IMR-90 (cell line): Measurements from ENCODE around the gene SF3B2. TPM values are rescaled to one million over a fixed set of nuclear protein-coding genes. Genes with fewer than 3 reads are reported as not detected.

ENCODE experiments used
- ATAC-seq: fragments of 200-7000 bp; cut with Tn5 transposase; 2 replicates; pipeline ENCODE4 v1.9.1; 2020; ENCODE audit warnings: low read depth, mild to moderate bottlenecking, moderate library complexity
- BruUV-seq: library from RNA; stranded (reverse); fragments of 400-500 nt; replicated peaks from 2 replicates; lab custom pipeline; 2021; lab: Mats Ljungman, UMichigan
- CTCF ChIA-PET: fragments of 300-600 bp; formaldehyde crosslinking; extraction: SDS; loops from one replicate; lab custom pipeline; 2021; ENCODE audit warnings: antibody characterized with exemption; lab: Yijun Ruan, JAX
- POLR2A ChIA-PET: fragments of 300-600 bp; sonication (Branson Sonifier 250); formaldehyde crosslinking; loops from one replicate; lab custom pipeline; 2022; ENCODE audit warnings: antibody characterized with exemption; ENCODE audit not compliant: unreplicated experiment; lab: Charles Lee
- DNase-seq: peaks from one replicate; pipeline ENCODE4 v3.0.0; 2013
- H2AFZ ChIP-seq: replicated peaks from 2 replicates; pipeline ENCODE3; 2013; ENCODE audit warnings: low read length, mild to moderate bottlenecking; ENCODE audit not compliant: poor library complexity
- H2AK5ac ChIP-seq: 2 replicates; pipeline ENCODE4 v1.6.1; 2013; ENCODE audit warnings: low read depth, low read length, inconsistent platforms
- H2AK9ac ChIP-seq: replicated peaks from 2 replicates; pipeline ENCODE3; 2013; ENCODE audit warnings: mild to moderate bottlenecking, low read depth, low read length, moderate library complexity; ENCODE audit not compliant: poor library complexity
- H2BK120ac ChIP-seq: 2 replicates; pipeline ENCODE4 v1.6.1; 2013; ENCODE audit warnings: low read depth, low read length, inconsistent platforms
- H2BK15ac ChIP-seq: 3 replicates; pipeline ENCODE4 v1.6.1; 2013; ENCODE audit warnings: low read depth, low read length, inconsistent platforms
- H2BK20ac ChIP-seq: 2 replicates; pipeline ENCODE4 v1.6.1; 2013; ENCODE audit warnings: low read depth, mild to moderate bottlenecking, inconsistent platforms, low read length, moderate library complexity
- H2BK5ac ChIP-seq: 2 replicates; pipeline ENCODE4 v1.6.1; 2013; ENCODE audit warnings: mild to moderate bottlenecking, low read depth, low read length, inconsistent platforms; ENCODE audit not compliant: poor library complexity, severe bottlenecking
- H3K14ac ChIP-seq: replicated peaks from 2 replicates; pipeline ENCODE4 v1.6.1; 2013; ENCODE audit warnings: low read depth, low read length, inconsistent platforms
- H3K18ac ChIP-seq: 2 replicates; pipeline ENCODE4 v1.6.1; 2013; ENCODE audit warnings: low read depth, low read length, control low read depth
- H3K23ac ChIP-seq: 2 replicates; pipeline ENCODE4 v1.6.1; 2013; ENCODE audit warnings: low read depth, low read length, inconsistent platforms
- H3K27ac ChIP-seq: 2 replicates; pipeline ENCODE4 v1.5.1; 2013; ENCODE audit warnings: mild to moderate bottlenecking, control low read depth, low read length; ENCODE audit not compliant: insufficient read depth
- H3K27me3 ChIP-seq: 2 replicates; pipeline ENCODE4 v1.6.1; 2013; ENCODE audit warnings: low read length; ENCODE audit not compliant: control insufficient read depth, insufficient read depth
- H3K36me3 ChIP-seq: 2 replicates; pipeline ENCODE4 v1.6.1; 2013; ENCODE audit warnings: low read length, mixed read lengths; ENCODE audit not compliant: control insufficient read depth, insufficient read depth
- H3K4ac ChIP-seq: 2 replicates; pipeline ENCODE4 v1.6.1; 2013; ENCODE audit warnings: low read depth, low read length, inconsistent platforms
- H3K4me1 ChIP-seq: 2 replicates; pipeline ENCODE4 v1.6.1; 2013; ENCODE audit warnings: low read length, mixed read lengths; ENCODE audit not compliant: control insufficient read depth, insufficient read depth
- H3K4me2 ChIP-seq: 2 replicates; pipeline ENCODE4 v1.6.1; 2013; ENCODE audit warnings: low read depth, mild to moderate bottlenecking, control low read depth, low read length, moderate library complexity
- H3K4me3 ChIP-seq: 2 replicates; pipeline ENCODE4 v1.5.1; 2013; ENCODE audit warnings: low read depth, mild to moderate bottlenecking, control low read depth, low read length, moderate library complexity; ENCODE audit not compliant: insufficient read depth
- H3K56ac ChIP-seq: 2 replicates; pipeline ENCODE4 v1.6.1; 2013; ENCODE audit warnings: low read length, inconsistent platforms; ENCODE audit not compliant: insufficient read depth; ENCODE audit errors: extremely low read depth
- H3K79me1 ChIP-seq, 2 experiments: 2 replicates each; pipeline ENCODE4 v1.6.1; 2013; ENCODE audit warnings: low read length in 2 of 2, inconsistent platforms in 1 of 2, low read depth in 1 of 2
- H3K9ac ChIP-seq: 2 replicates; pipeline ENCODE4 v1.6.1; 2013; ENCODE audit warnings: low read depth, low read length, control low read depth
- H3K9me1 ChIP-seq: 2 replicates; pipeline ENCODE4 v1.6.1; 2013; ENCODE audit warnings: low read length, inconsistent platforms; ENCODE audit not compliant: insufficient read depth
- H3K9me3 ChIP-seq: 2 replicates; pipeline ENCODE4 v1.6.1; 2013; ENCODE audit warnings: low read length; ENCODE audit not compliant: control insufficient read depth, insufficient read depth
- H4K20me1 ChIP-seq: 2 replicates; pipeline ENCODE4 v1.6.1; 2013; ENCODE audit warnings: low read length, inconsistent platforms; ENCODE audit not compliant: insufficient read depth
- H4K5ac ChIP-seq: 2 replicates; pipeline ENCODE4 v1.6.1; 2013; ENCODE audit warnings: mild to moderate bottlenecking, low read depth, low read length, control low read depth
- H4K8ac ChIP-seq, 2 experiments: 2 replicates each; pipeline ENCODE4 v1.6.1; 2013; ENCODE audit warnings: low read depth in 2 of 2, low read length in 2 of 2, control low read depth in 1 of 2, inconsistent platforms in 1 of 2
- H4K91ac ChIP-seq: 2 replicates; pipeline ENCODE4 v1.6.1; 2013; ENCODE audit warnings: low read depth, low read length, inconsistent platforms; ENCODE audit not compliant: insufficient read depth
- CEBPB ChIP-seq: IDR thresholded peaks from 2 replicates; pipeline ENCODE4 v1.6.1; 2012; ENCODE audit warnings: low read depth, low read length, improper control_type of control experiment
- CHD1 ChIP-seq: IDR thresholded peaks from 2 replicates; pipeline ENCODE4 v1.6.1; 2012; ENCODE audit warnings: low read depth, low read length, improper control_type of control experiment
- CTCF ChIP-seq: conservative IDR thresholded peaks from 2 replicates; pipeline ENCODE4 v1.5.1; 2012; ENCODE audit warnings: mild to moderate bottlenecking, low read depth, low read length, improper control_type of control experiment
- MAZ ChIP-seq: IDR thresholded peaks from 2 replicates; pipeline ENCODE4 v1.6.1; 2012; ENCODE audit warnings: low read depth, mild to moderate bottlenecking, low read length, improper control_type of control experiment, moderate library complexity, borderline replicate concordance
- MXI1 ChIP-seq: IDR thresholded peaks from 2 replicates; pipeline ENCODE4 v1.6.1; 2012; ENCODE audit warnings: low read depth, mild to moderate bottlenecking, low read length, moderate library complexity, borderline replicate concordance
- POLR2A ChIP-seq: IDR thresholded peaks from 2 replicates; pipeline ENCODE4 v1.6.1; 2012; ENCODE audit warnings: mild to moderate bottlenecking, low read depth, low read length
- SMC3 ChIP-seq: fragments of 150-350 bp; IDR thresholded peaks from 2 replicates; pipeline ENCODE4 v1.6.1; 2016; ENCODE audit warnings: low read depth, mild to moderate bottlenecking, antibody characterized with exemption, low read length, moderate library complexity
- WGBS, 2 experiments: methylation state at CpG; one replicate each; pipeline versions ENCODE4 v1.1.5 to v1.1.7; 2013; ENCODE audit warnings: missing lambda C conversion rate in 2 of 2; ENCODE audit not compliant: insufficient read length in 1 of 2; ENCODE audit errors: extremely low coverage in 2 of 2; 5-methylcytosine and 5-hydroxymethylcytosine counted together
- dilution Hi-C: fragments of 300-500 bp; cut with HindIII; formaldehyde crosslinking; loops from one replicate; pipeline ENCODE4 v1.14.3; 2018; ENCODE audit warnings: low sequenced_read_pairs; ENCODE audit not compliant: unreplicated experiment
- in situ Hi-C: fragments of 300-500 bp; cut with MboI; formaldehyde crosslinking; loops from 3 replicates; pipeline ENCODE4 v1.14.3; 2019; ENCODE audit warnings: low sequenced_read_pairs, inconsistent platforms, mixed read lengths
- intact Hi-C: fragments of 100-400 bp; cut with micrococcal nuclease; formaldehyde crosslinking; loops from 2 replicates; pipeline ENCODE4 v1.10.0; 2022
- polyA plus RNA-seq, 3 experiments: library from polyadenylated mRNA; depleted of rRNA; stranded (reverse); fragments of >200 nt; gene quantifications; 2 replicates each; pipeline ENCODE4 v1.2.3, GENCODE V29; 2012; ENCODE audit warnings: low replicate concordance in 1 of 3
- total RNA-seq: library from RNA; depleted of rRNA; stranded (reverse); fragments of >200 nt; gene quantifications from 2 replicates; pipeline ENCODE4 v1.2.3, GENCODE V29; 2012
- TF ChIP-seq, protein P1 (sequence below): fragments of 150-350 bp; IDR thresholded peaks from 2 replicates; pipeline ENCODE4 v1.6.1; 2017; ENCODE audit warnings: mild to moderate bottlenecking, antibody characterized with exemption, low read length, low read depth

SF3B2 gene
- total and polyA plus RNA-seq, 2 of the 4 experiments (the other 2 are of a cell fraction) = 120 to 122 TPM

GRCh38 chr11:66069715-66070603, 17.8 kb downstream of the SF3B2 start, which contains the start of gene PACS1:
Gene PACS1 (plus strand): TSS chr11:66070272. CDS start chr11:66070487, 215 bp downstream.
- peak within 1 kb of the TSS; percentile 82 for H3K4me2 ChIP-seq
- H3K9me1 ChIP-seq = peaks cover 13% of the 10 kb centered on the region
- peak within 1 kb of the TSS; percentile 84 for H3K4ac ChIP-seq
- peak within 1 kb of the TSS; percentile 85 for H2AK5ac ChIP-seq
- TF ChIP-seq, protein P1, sequence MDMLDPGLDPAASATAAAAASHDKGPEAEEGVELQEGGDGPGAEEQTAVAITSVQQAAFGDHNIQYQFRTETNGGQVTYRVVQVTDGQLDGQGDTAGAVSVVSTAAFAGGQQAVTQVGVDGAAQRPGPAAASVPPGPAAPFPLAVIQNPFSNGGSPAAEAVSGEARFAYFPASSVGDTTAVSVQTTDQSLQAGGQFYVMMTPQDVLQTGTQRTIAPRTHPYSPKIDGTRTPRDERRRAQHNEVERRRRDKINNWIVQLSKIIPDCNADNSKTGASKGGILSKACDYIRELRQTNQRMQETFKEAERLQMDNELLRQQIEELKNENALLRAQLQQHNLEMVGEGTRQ = no peak
- TF ChIP-seq MAZ = peak; percentile 83; the same call in 1 of the 2 replicates
- TF ChIP-seq CTCF = no peak
- TF ChIP-seq CHD1 = no peak
- TF ChIP-seq CEBPB = no peak
- TF ChIP-seq MXI1 = peak; percentile 85
- 0 out of 2 replicates have a peak, but pooled peaks have one; percentile 36 for TF ChIP-seq POLR2A
- TF ChIP-seq SMC3 = 0 out of 2 replicates have a peak, but pooled peaks have one; percentile 9
- peak within 1 kb of the TSS; percentile 23; the same call in 1 of the 2 replicates for H3K18ac ChIP-seq
- H3K27me3 ChIP-seq = no peaks in the 10 kb centered on the region
- H3K9ac ChIP-seq = peak within 1 kb of the TSS; percentile 92
- ATAC-seq (peak; percentile 83), DNase-seq (peak; percentile 73)
- H2BK120ac ChIP-seq = peak within 1 kb of the TSS; percentile 44
- H3K27ac ChIP-seq = peak within 1 kb of the TSS; percentile 83
- H4K8ac ChIP-seq = peak within 1 kb of the TSS; percentile 71 to 88; a peak in 3 of 4 replicates
- H4K20me1 ChIP-seq = peaks cover 27% of the 10 kb centered on the region
- H3K56ac ChIP-seq = peak within 1 kb of the TSS; percentile 74; the same call in 1 of the 2 replicates
- ChIA-PET POLR2A (interaction anchor here (0.5 kb wide), 1 partner anchor 90 kb away, joined by 3 read pairs; no protein-coding TSS in a partner anchor), CTCF (interaction anchor here (1.0 to 2.5 kb wide), 3 partner anchors 18 to 74 kb away, joined by 3 to 11 read pairs (median 3); partner anchors contain the start of gene SF3B2)
- BruUV-seq = no TSS peak
- peaks cover 12% of the 10 kb centered on the region for H3K4me1 ChIP-seq
- peak within 1 kb of the TSS; percentile 54 for H4K5ac ChIP-seq
- H3K23ac ChIP-seq = peak within 1 kb of the TSS; percentile 91
- no peaks in the 10 kb centered on the region for H3K9me3 ChIP-seq
- in situ Hi-C loops = no loop called here
- dilution Hi-C loops = no loop called here
- H3K14ac ChIP-seq = peak within 1 kb of the TSS; percentile 64
- H2BK20ac ChIP-seq = no peak within 1 kb of the TSS
- peaks cover 40% of the 10 kb centered on the region for H3K36me3 ChIP-seq
- H2BK5ac ChIP-seq = peak within 1 kb of the TSS; percentile 85
- intact Hi-C loops = loop anchor here (1.0 to 5.0 kb wide), 3 partner anchors 42 to 189 kb away; no protein-coding TSS in a partner anchor
- peak within 1 kb of the TSS; percentile 1; the same call in 1 of the 3 replicates for H2BK15ac ChIP-seq
- peak within 1 kb of the TSS; percentile 89 for H2AFZ ChIP-seq
- peak within 1 kb of the TSS; percentile 95 for H2AK9ac ChIP-seq
- peak within 1 kb of the TSS; percentile 67 for H4K91ac ChIP-seq
- peaks cover 20 to 59% of the 10 kb centered on the region in 2 experiments for H3K79me1 ChIP-seq
- WGBS, 2 experiments = 2% methylated on average over 32 of the region's 120 CpGs; no CpG with 5 or more reads in 1 of the 2 experiments
- H3K4me3 ChIP-seq = peak within 1 kb of the TSS; percentile 99
